Bronchial epithelial cell (primary cell): ENCODE data around the gene CTDSPL2. TPM values are rescaled to one million over a fixed set of nuclear protein-coding genes. Genes with fewer than 3 reads are reported as not detected.

ENCODE experiments used
- DNase-seq: peaks from one replicate; pipeline ENCODE4 v3.0.0-alpha.2; 2010; ENCODE audit warnings: low read depth
- FAIRE-seq: peaks from 2 replicates; lab custom pipeline; 2011; peaks lifted over from hg19 to GRCh38; lab: Jason Lieb, UNC
- H3K27me3 ChIP-seq: 2 replicates; pipeline ENCODE4 v1.5.1; 2011; ENCODE audit warnings: low read length; ENCODE audit not compliant: control insufficient read depth, insufficient read depth
- H3K36me3 ChIP-seq: 2 replicates; pipeline ENCODE4 v1.5.1; 2011; ENCODE audit warnings: low read length; ENCODE audit not compliant: control insufficient read depth, insufficient read depth
- H3K4me3 ChIP-seq: 2 replicates; pipeline ENCODE4 v1.5.1; 2011; ENCODE audit warnings: mild to moderate bottlenecking, low read depth, low read length, control low read depth
- CTCF ChIP-seq: IDR thresholded peaks from 2 replicates; pipeline ENCODE4 v1.5.1; 2011; ENCODE audit warnings: mild to moderate bottlenecking, moderate library complexity, low read length, control low read depth, inconsistent platforms; ENCODE audit not compliant: insufficient read depth, severe bottlenecking
- total RNA-seq: library from RNA; depleted of rRNA; stranded (reverse); fragments of >200 nt; gene quantifications from 2 replicates; pipeline ENCODE4 v1.2.1, GENCODE V29; 2014

CTDSPL2 gene
- total RNA-seq, 1 donor from 2014 or later, result 49.0 TPM

GRCh38 chr15:44468709-44469385 lies 41.4 kb downstream of the CTDSPL2 start:
- peak; percentile 93 for DNase-seq
- no peak overlapping the region for H3K4me3 ChIP-seq
- H3K36me3 ChIP-seq, result no peaks in the 10 kb centered on the region
- no peak for FAIRE-seq
- no peaks in the 10 kb centered on the region for H3K27me3 ChIP-seq
- TF ChIP-seq CTCF, result no peak

- no peaks in the 10 kb centered on the region for H3K27me3 ChIP-seq
- no peak overlapping the region for H3K4me3 ChIP-seq
- peaks cover 1% of the 10 kb centered on the region for H3K36me3 ChIP-seq
- no peak for FAIRE-seq
- DNase-seq, result no peak
- TF ChIP-seq CTCF, result no peak
Observed at GRCh38 chr15:44471885-44472455, 44.5 kb downstream of the CTDSPL2 start.

GRCh38 chr15:44479343-44479742 lies 51.9 kb downstream of the CTDSPL2 start:
- Histone ChIP-seq H3K4me3 (no peak overlapping the region), H3K36me3 (peaks cover 4% of the 10 kb centered on the region), H3K27me3 (no peaks in the 10 kb centered on the region)
- no peak for DNase-seq
- no peak for TF ChIP-seq CTCF
- FAIRE-seq, result no peak

- H3K4me3 ChIP-seq, result no peak overlapping the region
- peaks cover 3% of the 10 kb centered on the region for H3K36me3 ChIP-seq
- FAIRE-seq (no peak), DNase-seq (no peak)
- H3K27me3 ChIP-seq, result no peaks in the 10 kb centered on the region
- TF ChIP-seq CTCF, result no peak
Observed at GRCh38 chr15:44482090-44482489, 54.7 kb downstream of the CTDSPL2 start.

GRCh38 chr15:44485880-44486279 lies 58.5 kb downstream of the CTDSPL2 start:
- Histone ChIP-seq H3K36me3 (peaks cover 8% of the 10 kb centered on the region), H3K27me3 (no peaks in the 10 kb centered on the region), H3K4me3 (no peak overlapping the region)
- FAIRE-seq, result no peak
- no peak for TF ChIP-seq CTCF
- no peak for DNase-seq
